Stimulated activated CD8-positive, alpha-beta memory T cell treated with anti-CD3 and anti-CD28 coated beads, Interleukin-7, amount 100 ng/mL, for 1 hour (primary cell): Measurements from ENCODE around the gene IL1RL1.

Experiments
- DNase-seq, 2 donors: peaks; one replicate each; pipeline ENCODE4 v3.0.0-alpha.2; 2020; ENCODE audit warnings: low read depth in 2 of 2

IL1RL1 gene

GRCh38 chr2:102310964-102311640 lies at the start of gene IL1RL1:
Gene IL1RL1 (plus strand): TSS chr2:102311563. CDS start chr2:102338265, 26,702 bp downstream.
- DNase-seq, result no peak

- DNase-seq, result no peak
Measured at GRCh38 chr2:102262216-102263129, 48.9 kb upstream of the IL1RL1 start.

- no peak for DNase-seq
Measured at GRCh38 chr2:102264952-102265351, 46.4 kb upstream of the IL1RL1 start.

- no peak for DNase-seq
Measured at GRCh38 chr2:102266204-102266603, 45.2 kb upstream of the IL1RL1 start.

GRCh38 chr2:102267774-102268173 lies 43.6 kb upstream of the IL1RL1 start:
- DNase-seq, result no peak

- DNase-seq, result no peak
Measured at GRCh38 chr2:102268510-102269199, 42.7 kb upstream of the IL1RL1 start.

GRCh38 chr2:102269200-102269524 lies 42.2 kb upstream of the IL1RL1 start:
- no peak for DNase-seq

- DNase-seq, result no peak
Measured at GRCh38 chr2:102271844-102272243, 39.5 kb upstream of the IL1RL1 start.

GRCh38 chr2:102273619-102274211 lies 37.6 kb upstream of the IL1RL1 start:
- no peak for DNase-seq

GRCh38 chr2:102276549-102277201 lies 34.7 kb upstream of the IL1RL1 start:
- no peak for DNase-seq

GRCh38 chr2:102277202-102277700 lies 34.1 kb upstream of the IL1RL1 start:
- no peak for DNase-seq

GRCh38 chr2:102278720-102279390 lies 32.5 kb upstream of the IL1RL1 start:
- DNase-seq, result no peak

- no peak for DNase-seq
Measured at GRCh38 chr2:102279391-102279735, 32.0 kb upstream of the IL1RL1 start.

- no peak for DNase-seq
Measured at GRCh38 chr2:102282678-102283091, 28.7 kb upstream of the IL1RL1 start.

- DNase-seq, result no peak
Measured at GRCh38 chr2:102283996-102284395, 27.4 kb upstream of the IL1RL1 start.

- DNase-seq, result no peak
Measured at GRCh38 chr2:102284611-102285010, 26.8 kb upstream of the IL1RL1 start.

GRCh38 chr2:102285368-102285767 lies 26.0 kb upstream of the IL1RL1 start:
- no peak for DNase-seq

GRCh38 chr2:102286041-102286440 lies 25.3 kb upstream of the IL1RL1 start:
- DNase-seq, result no peak

- no peak for DNase-seq
Measured at GRCh38 chr2:102289129-102289528, 22.2 kb upstream of the IL1RL1 start.

GRCh38 chr2:102290594-102290993 lies 20.8 kb upstream of the IL1RL1 start:
- DNase-seq, result no peak
